Activated CD4-positive, alpha-beta T cell treated with anti-CD3 and anti-CD28 coated beads, Interleukin-2, amount 10 ng/mL, durations not matched to agents 7 days and 5 days (primary cell): Measurements from ENCODE around the gene FCRL5. TPM values are rescaled to one million over a fixed set of nuclear protein-coding genes. Genes with fewer than 3 reads are reported as not detected.

Source experiments
- CTCF ChIA-PET: fragments of 350-600 bp; sonication (Branson Sonifier 250); formaldehyde crosslinking; loops from one replicate; lab custom pipeline; 2021; ENCODE audit warnings: antibody characterized with exemption; lab: Charles Lee
- POLR2A ChIA-PET: fragments of 350-600 bp; sonication (Branson Sonifier 250); formaldehyde crosslinking; loops from one replicate; lab custom pipeline; 2021; ENCODE audit warnings: antibody characterized with exemption; lab: Charles Lee
- DNase-seq: peaks from one replicate; pipeline ENCODE4 v3.0.0-alpha.2; 2020
- H3K27ac Mint-ChIP-seq: one replicate; pipeline ENCODE4 v1.8.0; 2021; ENCODE audit warnings: mild to moderate bottlenecking, moderate library complexity, mixed read lengths
- H3K27me3 Mint-ChIP-seq: one replicate; pipeline ENCODE4 v1.8.0; 2021; ENCODE audit warnings: mixed read lengths
- H3K36me3 Mint-ChIP-seq: one replicate; pipeline ENCODE4 v1.8.0; 2021; ENCODE audit warnings: low read depth, mixed read lengths
- H3K4me1 Mint-ChIP-seq: one replicate; pipeline ENCODE4 v1.8.0; 2021; ENCODE audit warnings: mixed read lengths
- H3K4me3 Mint-ChIP-seq: one replicate; pipeline ENCODE4 v1.8.0; 2021; ENCODE audit warnings: mild to moderate bottlenecking, moderate library complexity, mixed read lengths
- H3K9me3 Mint-ChIP-seq: one replicate; pipeline ENCODE4 v1.8.0; 2021; ENCODE audit warnings: mixed read lengths
- total RNA-seq, 2 experiments: library from RNA; stranded (reverse); gene quantifications; one replicate each; pipeline ENCODE4 v1.2.3, GENCODE V29; 2021

Gene FCRL5
- total RNA-seq = not detected

GRCh38 chr1:157551694-157552693 is at the start of gene FCRL5:
FCRL5 (minus strand) TSS chr1:157552515; CDS start chr1:157552362, 153 bp downstream.
- Mint-ChIP-seq H3K27ac (no peak within 1 kb of the TSS), H3K9me3 (no peaks in the 10 kb centered on the region), H3K4me1 (peaks cover 4% of the 10 kb centered on the region), H3K4me3 (no peak within 1 kb of the TSS), H3K36me3 (no peaks in the 10 kb centered on the region), H3K27me3 (peaks cover 24% of the 10 kb centered on the region)
- ChIA-PET POLR2A (no interaction called here), CTCF (no interaction called here)
- DNase-seq = no peak

DNA sequence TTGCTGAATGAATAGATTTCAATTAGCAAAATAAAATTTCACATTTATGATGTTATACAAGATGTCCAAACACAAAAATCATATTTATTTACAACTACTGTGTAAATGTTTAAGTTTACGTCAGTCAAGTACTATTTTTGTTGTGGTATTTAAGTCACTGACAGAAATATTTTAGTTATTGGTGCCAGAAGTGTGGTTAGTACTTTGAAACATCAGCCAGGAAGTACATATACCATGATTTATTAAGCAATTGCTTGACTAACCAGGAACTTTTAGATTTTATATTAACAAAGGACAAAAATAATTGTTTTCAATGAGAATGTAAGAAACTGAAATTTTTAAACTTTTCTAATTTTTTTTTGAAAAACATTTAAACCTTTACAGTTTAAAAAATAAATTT is 47.9 kb upstream of the FCRL5 start:
- DNase-seq = no peak
- Mint-ChIP-seq H3K36me3 (no peaks in the 10 kb centered on the region), H3K27me3 (peaks cover 29% of the 10 kb centered on the region), H3K27ac (no peak overlapping the region), H3K4me1 (peaks cover 8% of the 10 kb centered on the region), H3K4me3 (no peak overlapping the region), H3K9me3 (no peaks in the 10 kb centered on the region)
- POLR2A ChIA-PET = no interaction called here
- CTCF ChIA-PET = no interaction called here

GRCh38 chr1:157597959-157598667 is 45.8 kb upstream of the FCRL5 start, which contains the start of gene FCRL4:
FCRL4 (minus strand) TSS chr1:157598085; CDS start chr1:157597944, 141 bp downstream.
- H3K27ac Mint-ChIP-seq = no peak within 1 kb of the TSS
- peaks cover 9% of the 10 kb centered on the region for H3K4me1 Mint-ChIP-seq

DNA sequence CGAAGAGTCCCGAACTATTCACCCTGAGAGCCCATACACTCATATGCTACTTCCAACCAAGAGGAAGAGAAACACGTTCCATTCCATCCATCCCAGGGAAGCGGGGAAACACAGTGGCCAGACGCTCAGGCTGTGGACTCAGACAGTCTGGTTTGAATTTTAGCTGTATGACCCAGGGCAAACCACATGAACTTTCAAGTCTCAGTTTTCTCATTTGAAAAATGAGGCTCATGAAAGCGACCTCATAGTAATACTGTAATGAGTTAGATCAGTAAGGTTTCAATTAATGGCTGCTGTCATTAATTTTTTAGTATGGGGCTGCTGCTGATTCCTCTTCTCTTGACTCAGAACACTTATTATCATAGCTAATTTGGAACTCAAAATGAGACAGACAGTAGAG is 44.1 kb upstream of the FCRL5 start:
- Mint-ChIP-seq H3K4me1 (peaks cover 9% of the 10 kb centered on the region), H3K9me3 (no peaks in the 10 kb centered on the region), H3K36me3 (no peaks in the 10 kb centered on the region), H3K27me3 (peaks cover 25% of the 10 kb centered on the region), H3K4me3 (no peak overlapping the region), H3K27ac (no peak overlapping the region)
- POLR2A ChIA-PET = no interaction called here
- CTCF ChIA-PET = interaction anchor here (1.4 kb wide), 1 partner anchor 10 kb away, joined by 4 read pairs; no protein-coding TSS in a partner anchor
- no peak for DNase-seq

More at GRCh38 chr1:157597959-157598667, 45.8 kb upstream of the FCRL5 start, which contains the start of gene FCRL4:
- CTCF ChIA-PET = no interaction called here
- Mint-ChIP-seq H3K4me3 (no peak within 1 kb of the TSS), H3K9me3 (no peaks in the 10 kb centered on the region), H3K27me3 (peaks cover 28% of the 10 kb centered on the region), H3K36me3 (no peaks in the 10 kb centered on the region)
- POLR2A ChIA-PET = no interaction called here
- DNase-seq = no peak

GRCh38 chr1:157595356-157595755 is 43.0 kb upstream of the FCRL5 start:
- H3K27ac Mint-ChIP-seq = no peak overlapping the region
- H3K4me3 Mint-ChIP-seq = no peak overlapping the region
- peaks cover 9% of the 10 kb centered on the region for H3K4me1 Mint-ChIP-seq
- CTCF ChIA-PET = interaction anchor here (1.4 kb wide), 1 partner anchor 9 kb away, joined by 4 read pairs; no protein-coding TSS in a partner anchor
- POLR2A ChIA-PET = no interaction called here
- no peaks in the 10 kb centered on the region for H3K9me3 Mint-ChIP-seq
- no peaks in the 10 kb centered on the region for H3K36me3 Mint-ChIP-seq
- H3K27me3 Mint-ChIP-seq = peaks cover 24% of the 10 kb centered on the region
- no peak for DNase-seq

- DNase-seq = no peak
- peaks cover 5% of the 10 kb centered on the region for H3K27me3 Mint-ChIP-seq
- H3K27ac Mint-ChIP-seq = no peak overlapping the region
- H3K9me3 Mint-ChIP-seq = no peaks in the 10 kb centered on the region
- no peaks in the 10 kb centered on the region for H3K4me1 Mint-ChIP-seq
- CTCF ChIA-PET = interaction anchor here (1.5 kb wide), 1 partner anchor 10 kb away, joined by 4 read pairs; no protein-coding TSS in a partner anchor
- no peaks in the 10 kb centered on the region for H3K36me3 Mint-ChIP-seq
- POLR2A ChIA-PET = no interaction called here
- no peak overlapping the region for H3K4me3 Mint-ChIP-seq
These were observed 33.7 kb upstream of the FCRL5 start for GRCh38 chr1:157585984-157586383.

GRCh38 chr1:157584503-157584902 is 32.2 kb upstream of the FCRL5 start:
- Mint-ChIP-seq H3K4me3 (no peak overlapping the region), H3K27me3 (peaks cover 2% of the 10 kb centered on the region), H3K9me3 (no peaks in the 10 kb centered on the region), H3K4me1 (no peaks in the 10 kb centered on the region), H3K36me3 (no peaks in the 10 kb centered on the region), H3K27ac (no peak overlapping the region)
- ChIA-PET POLR2A (no interaction called here), CTCF (interaction anchor here (0.6 kb wide), 1 partner anchor 12 kb away, joined by 3 read pairs; no protein-coding TSS in a partner anchor)
- DNase-seq = no peak

DNA sequence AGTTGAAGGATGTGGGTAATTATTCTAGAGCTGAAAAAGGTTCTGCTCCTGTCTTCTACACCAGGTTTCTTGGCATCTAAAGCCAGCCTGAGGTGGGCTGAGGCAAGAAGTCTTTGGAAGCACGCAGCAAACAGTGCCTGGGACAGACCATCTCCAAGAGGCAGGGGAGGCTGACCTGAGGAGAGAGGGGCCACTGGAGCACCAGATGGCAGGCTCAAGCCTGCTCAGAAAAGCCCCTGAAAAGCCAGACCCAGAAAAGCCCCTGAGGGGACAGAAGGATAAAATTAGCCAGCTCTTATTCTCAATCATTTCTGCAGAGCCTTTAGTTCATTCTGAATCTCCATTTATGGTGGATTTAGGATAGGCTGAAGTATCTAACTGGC is 28.5 kb upstream of the FCRL5 start:
- Mint-ChIP-seq H3K27ac (no peak overlapping the region), H3K36me3 (no peaks in the 10 kb centered on the region), H3K9me3 (no peaks in the 10 kb centered on the region), H3K27me3 (peaks cover 5% of the 10 kb centered on the region), H3K4me3 (no peak overlapping the region), H3K4me1 (no peaks in the 10 kb centered on the region)
- ChIA-PET POLR2A (no interaction called here), CTCF (interaction anchor here (0.6 to 1.0 kb wide), 3 partner anchors 162 to 544 kb away, joined by 3 to 5 read pairs (median 4); no protein-coding TSS in a partner anchor)
- DNase-seq = no peak

GRCh38 chr1:157580179-157580827 is 28.0 kb upstream of the FCRL5 start:
- DNase-seq = peak; percentile 46
- Mint-ChIP-seq H3K27ac (no peak overlapping the region), H3K36me3 (no peaks in the 10 kb centered on the region), H3K4me3 (no peak overlapping the region), H3K9me3 (no peaks in the 10 kb centered on the region), H3K27me3 (peaks cover 9% of the 10 kb centered on the region), H3K4me1 (no peaks in the 10 kb centered on the region)
- ChIA-PET POLR2A (no interaction called here), CTCF (interaction anchor here (0.6 to 1.0 kb wide), 3 partner anchors 161 to 544 kb away, joined by 3 to 5 read pairs (median 4); no protein-coding TSS in a partner anchor)

GRCh38 chr1:157577420-157577819 is 25.1 kb upstream of the FCRL5 start:
- Mint-ChIP-seq H3K4me3 (no peak overlapping the region), H3K36me3 (no peaks in the 10 kb centered on the region), H3K27me3 (peaks cover 12% of the 10 kb centered on the region), H3K9me3 (no peaks in the 10 kb centered on the region), H3K4me1 (no peaks in the 10 kb centered on the region), H3K27ac (no peak overlapping the region)
- DNase-seq = no peak
- POLR2A ChIA-PET = no interaction called here
- CTCF ChIA-PET = no interaction called here

- Mint-ChIP-seq H3K4me1 (no peaks in the 10 kb centered on the region), H3K27ac (no peak overlapping the region), H3K4me3 (no peak overlapping the region), H3K27me3 (peaks cover 10% of the 10 kb centered on the region), H3K9me3 (no peaks in the 10 kb centered on the region), H3K36me3 (no peaks in the 10 kb centered on the region)
- POLR2A ChIA-PET = no interaction called here
- DNase-seq = no peak
- CTCF ChIA-PET = no interaction called here
These were observed 23.4 kb upstream of the FCRL5 start for GRCh38 chr1:157575744-157576143.

DNA sequence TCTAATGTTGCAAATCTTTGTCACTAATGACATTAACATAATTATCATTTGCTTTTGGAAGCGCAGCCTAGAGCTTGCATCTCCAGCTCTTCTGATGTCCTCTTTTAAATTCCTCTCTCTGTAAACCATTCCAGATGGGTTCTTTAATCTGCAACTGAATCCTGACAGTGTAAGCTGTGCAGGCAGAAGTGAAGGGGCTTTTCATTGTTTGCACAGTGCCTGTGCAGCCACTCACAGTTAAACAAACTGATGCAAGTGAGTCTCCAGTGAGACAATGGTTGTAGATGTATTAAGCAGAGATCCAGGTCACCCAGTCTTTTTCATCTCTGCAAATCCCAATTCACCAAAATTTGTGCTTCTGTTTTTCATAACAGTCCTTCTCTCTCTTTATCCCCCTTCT is 22.5 kb upstream of the FCRL5 start:
- Mint-ChIP-seq H3K27me3 (peaks cover 10% of the 10 kb centered on the region), H3K27ac (no peak overlapping the region), H3K4me1 (no peaks in the 10 kb centered on the region), H3K4me3 (no peak overlapping the region), H3K9me3 (no peaks in the 10 kb centered on the region), H3K36me3 (no peaks in the 10 kb centered on the region)
- DNase-seq = no peak
- CTCF ChIA-PET = no interaction called here
- POLR2A ChIA-PET = no interaction called here
